Neural cell (in vitro differentiated cells): ENCODE data around the gene UBE3A.

Experiments used
- CTCF ChIP-seq: fragments of 450-650 bp; IDR thresholded peaks from 2 replicates; pipeline ENCODE4 v1.5.1; 2014; ENCODE audit warnings: antibody characterized with exemption, mild to moderate bottlenecking, moderate library complexity; ENCODE audit not compliant: poor library complexity, severe bottlenecking
- EP300 ChIP-seq: fragments of 450-650 bp; conservative IDR thresholded peaks from 2 replicates; pipeline ENCODE4 v1.6.1; 2014; ENCODE audit warnings: antibody characterized with exemption, mild to moderate bottlenecking, moderate library complexity; ENCODE audit not compliant: poor library complexity, severe bottlenecking
- EZH2 ChIP-seq: fragments of 200-600, 300-800 bp; shearing (Covaris generic), sonication (generic); IDR thresholded peaks from 2 replicates; pipeline ENCODE4 v1.6.1; 2014; ENCODE audit warnings: antibody characterized with exemption, low read length, borderline replicate concordance, mild to moderate bottlenecking; ENCODE audit not compliant: insufficient read depth, poor library complexity, severe bottlenecking
- POLR2AphosphoS5 ChIP-seq: IDR thresholded peaks from 2 replicates; pipeline ENCODE4 v1.6.1; 2012
- RAD21 ChIP-seq: fragments of 450-650 bp; conservative IDR thresholded peaks from 2 replicates; pipeline ENCODE4 v1.6.1; 2014; ENCODE audit warnings: antibody characterized with exemption, mild to moderate bottlenecking, moderate library complexity
- REST ChIP-seq: IDR thresholded peaks from 2 replicates; pipeline ENCODE4 v1.6.1; 2012; ENCODE audit warnings: borderline replicate concordance
- SMC3 ChIP-seq: fragments of 450-650 bp; conservative IDR thresholded peaks from 2 replicates; pipeline ENCODE4 v1.6.1; 2014; ENCODE audit warnings: antibody characterized with exemption, mild to moderate bottlenecking, moderate library complexity; ENCODE audit not compliant: poor library complexity

- TF ChIP-seq EZH2: no peak
- TF ChIP-seq RAD21: no peak
- no peak for TF ChIP-seq CTCF
- no peak for TF ChIP-seq EP300
- no peak for TF ChIP-seq REST
- no peak for TF ChIP-seq SMC3
- TF ChIP-seq POLR2AphosphoS5: no peak
Observed at GRCh38 chr15:25375557-25375956, 63.3 kb downstream of the UBE3A start.
